NCI-H2107 (cell line): ENCODE data around the gene LITAF.

Experiments used
- DNase-seq: peaks from one replicate; lab custom pipeline; 2025; lab: John Stamatoyannopoulos, UW

Gene LITAF

DNA sequence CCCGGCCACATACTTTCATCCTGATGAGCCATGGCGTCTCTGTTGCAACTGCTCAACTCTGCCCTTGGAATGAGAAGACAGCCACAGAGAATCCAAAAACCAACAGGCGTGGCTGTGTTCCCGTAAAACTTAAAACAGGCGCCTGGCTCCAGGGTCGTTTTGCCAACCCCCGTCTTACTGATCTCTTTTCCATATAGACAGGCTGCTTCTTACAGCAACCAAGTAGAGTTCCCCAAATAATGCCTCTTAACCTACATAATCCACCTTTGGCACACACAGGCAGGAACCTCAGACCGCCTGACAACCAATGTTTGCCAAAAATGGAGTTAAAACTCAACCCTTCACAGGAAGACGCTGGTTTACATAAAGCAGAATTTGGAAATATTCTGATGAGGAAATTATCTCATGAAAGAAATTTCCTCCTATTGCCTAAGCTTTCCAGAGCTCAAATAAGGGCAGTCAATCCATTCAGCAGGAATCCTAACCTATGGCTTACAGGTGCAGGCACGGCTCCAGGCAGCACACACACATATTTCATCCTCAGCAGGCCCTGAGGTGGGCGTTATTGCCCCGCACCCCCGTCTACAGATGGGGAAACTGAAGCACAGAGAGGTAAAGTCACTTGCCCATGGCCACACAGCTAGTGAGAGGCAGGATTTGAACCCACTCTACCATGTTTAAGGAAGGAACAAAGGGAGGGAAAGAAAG lies 35.8 kb downstream of the LITAF start:
- DNase-seq: no peak

DNA sequence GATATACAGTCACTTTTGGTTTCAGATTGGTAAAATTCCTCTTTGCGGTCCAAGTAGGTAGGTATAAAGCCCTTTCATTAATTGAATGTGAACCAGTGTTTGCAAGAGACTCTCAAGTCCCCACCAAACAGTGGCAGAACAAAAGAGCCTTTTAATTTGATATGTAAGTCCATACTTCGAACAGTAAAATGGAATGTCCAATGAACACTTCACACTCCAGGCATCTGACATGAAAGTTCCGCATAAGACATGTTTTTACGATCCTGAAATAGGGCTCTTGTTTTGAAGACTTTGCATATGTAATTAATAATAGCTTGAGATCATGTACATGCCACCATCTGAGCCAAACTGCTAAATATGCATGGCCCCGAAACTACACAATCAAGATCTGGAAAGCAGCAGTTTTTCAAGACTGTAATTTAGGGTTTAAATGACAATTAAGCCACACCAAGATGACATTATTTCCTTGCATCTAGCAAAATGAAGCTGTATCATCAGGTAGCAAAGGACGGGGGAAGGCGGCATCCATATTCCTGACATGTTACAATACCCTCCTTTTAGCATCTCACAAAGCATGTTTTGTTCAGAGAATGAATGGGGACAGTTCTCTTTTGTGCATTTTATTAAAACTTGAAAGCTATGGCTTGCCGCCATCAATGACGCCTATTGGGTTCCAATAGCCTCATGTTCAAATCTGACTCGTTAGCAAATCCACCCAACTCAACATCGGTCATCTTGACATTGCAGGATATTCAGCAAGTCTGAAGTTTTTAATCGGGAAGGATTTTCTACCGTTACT lies 39.4 kb downstream of the LITAF start:
- DNase-seq: no peak

DNA sequence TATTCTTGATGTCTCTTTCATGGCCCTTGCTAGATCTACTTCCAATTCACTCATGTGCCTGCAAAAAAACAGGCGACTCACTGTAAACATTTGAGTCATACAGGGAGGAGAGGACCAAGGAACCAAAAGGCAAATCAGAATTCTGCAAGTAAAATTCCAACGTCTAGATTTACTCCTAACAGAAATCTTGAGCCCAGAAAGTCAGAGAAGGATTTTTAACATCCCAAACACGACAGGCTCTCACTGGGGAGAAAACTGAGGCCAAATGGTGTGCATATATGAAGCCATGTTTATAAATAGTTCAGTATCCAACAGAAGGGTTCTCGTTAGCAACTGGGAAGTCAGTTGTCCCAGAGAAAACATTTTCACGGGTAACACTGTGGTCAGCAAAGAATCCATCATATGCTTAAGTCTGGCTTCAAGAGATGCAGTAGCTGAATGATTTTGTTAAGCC lies 40.1 kb downstream of the LITAF start:
- DNase-seq: no peak

DNA sequence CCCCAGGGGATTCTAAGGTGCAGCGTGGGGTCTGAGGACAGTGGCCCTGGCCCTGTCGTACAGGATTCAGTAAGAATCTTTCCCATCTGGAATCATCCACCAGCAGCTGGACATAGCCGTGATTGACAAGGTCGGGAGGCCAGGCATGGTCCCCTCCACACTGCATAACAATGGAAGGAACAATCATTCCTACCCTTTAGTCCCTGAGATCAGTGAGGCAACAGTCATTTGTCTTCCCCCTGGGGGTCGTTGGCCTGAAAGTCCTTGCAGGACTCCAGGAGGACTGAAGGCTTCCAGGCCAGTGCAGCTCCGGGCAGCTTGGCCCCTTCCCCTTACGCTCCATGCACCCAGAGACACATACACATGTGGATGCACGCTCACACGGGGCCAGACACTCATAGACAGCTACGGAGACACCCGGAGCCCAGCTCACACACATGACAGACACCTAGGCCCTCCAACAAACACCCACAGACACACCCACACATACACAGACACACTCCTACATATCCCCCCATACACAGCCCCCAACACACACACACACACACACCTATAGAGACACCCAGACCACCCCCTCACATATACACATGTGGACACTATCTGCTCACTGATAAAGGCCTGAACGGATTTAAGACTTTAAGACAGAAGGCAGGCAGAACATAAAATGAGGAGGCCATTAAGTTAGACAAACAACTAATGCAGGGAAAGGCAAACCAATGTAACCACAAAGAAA lies 42.9 kb downstream of the LITAF start:
- DNase-seq: no peak

DNA sequence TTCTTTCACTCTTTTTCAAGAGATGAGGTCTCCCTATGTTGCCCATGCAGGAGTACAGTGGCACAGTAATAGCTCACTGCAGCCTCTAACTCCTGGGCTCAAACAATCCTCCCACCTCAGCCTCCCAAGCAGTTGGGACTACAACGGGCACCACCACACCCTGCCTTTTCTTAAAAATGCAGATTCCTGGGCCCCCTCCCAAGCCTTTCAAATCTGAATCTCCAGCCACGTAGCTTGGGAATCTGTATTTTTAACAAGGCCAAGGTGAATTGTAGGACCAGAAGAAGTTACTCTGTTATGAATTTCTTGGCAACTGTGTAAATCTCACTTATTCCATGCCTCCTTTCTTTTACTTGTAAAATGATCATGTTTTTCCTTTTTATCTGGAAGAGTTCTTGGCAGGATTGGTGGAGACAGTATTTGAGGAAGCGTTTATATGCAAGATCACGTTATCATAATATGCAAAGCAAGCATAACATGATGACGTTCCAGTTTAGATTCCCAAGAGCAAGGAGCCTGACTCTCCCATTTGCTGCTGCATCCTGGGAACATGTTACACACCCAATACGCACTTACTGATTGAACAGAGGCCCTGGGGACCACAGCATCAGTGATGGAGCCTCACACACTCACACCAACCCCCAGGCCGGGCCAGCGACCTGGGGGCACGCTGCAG lies 44.5 kb downstream of the LITAF start:
- DNase-seq: no peak

DNA sequence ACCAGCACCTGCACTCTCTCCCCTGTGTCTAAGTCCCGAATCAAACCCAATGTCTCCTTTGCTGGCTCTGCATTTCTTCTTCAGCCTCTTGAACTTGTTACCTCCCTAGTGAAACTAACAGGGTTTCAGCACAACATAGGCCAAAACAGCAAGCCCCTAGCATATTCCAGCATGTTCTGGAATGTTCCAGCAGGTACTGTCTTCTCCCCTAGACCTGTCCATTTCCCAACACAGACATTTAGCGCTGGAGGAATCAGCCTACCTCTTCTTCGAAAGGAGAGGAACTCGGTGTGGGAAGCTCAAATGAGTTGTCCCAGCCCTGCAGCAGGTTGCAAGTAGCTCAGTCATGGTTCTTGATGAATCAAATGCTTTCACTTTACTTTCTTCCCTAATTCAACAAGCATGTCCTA lies 47.1 kb downstream of the LITAF start:
- no peak for DNase-seq

DNA sequence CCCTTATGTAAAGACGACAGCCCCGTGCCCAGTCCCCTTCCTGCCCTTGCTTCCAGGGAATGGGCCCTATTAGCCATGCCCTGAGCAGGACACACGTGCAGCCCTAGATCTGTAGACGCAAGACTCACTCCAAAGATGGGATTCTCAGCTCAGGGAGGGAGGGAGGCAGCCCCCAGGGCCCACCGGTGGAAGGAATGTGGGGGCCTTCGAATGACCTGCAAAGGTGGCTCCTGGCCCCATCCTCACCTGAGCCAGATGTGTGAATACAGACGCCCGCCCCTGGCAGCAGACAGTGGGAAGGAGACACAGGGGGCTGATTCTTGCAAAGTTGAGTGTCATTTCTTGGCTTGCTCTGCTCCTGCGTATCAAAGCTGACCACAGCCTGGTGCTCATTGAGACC lies 47.8 kb downstream of the LITAF start:
- DNase-seq: no peak

DNA sequence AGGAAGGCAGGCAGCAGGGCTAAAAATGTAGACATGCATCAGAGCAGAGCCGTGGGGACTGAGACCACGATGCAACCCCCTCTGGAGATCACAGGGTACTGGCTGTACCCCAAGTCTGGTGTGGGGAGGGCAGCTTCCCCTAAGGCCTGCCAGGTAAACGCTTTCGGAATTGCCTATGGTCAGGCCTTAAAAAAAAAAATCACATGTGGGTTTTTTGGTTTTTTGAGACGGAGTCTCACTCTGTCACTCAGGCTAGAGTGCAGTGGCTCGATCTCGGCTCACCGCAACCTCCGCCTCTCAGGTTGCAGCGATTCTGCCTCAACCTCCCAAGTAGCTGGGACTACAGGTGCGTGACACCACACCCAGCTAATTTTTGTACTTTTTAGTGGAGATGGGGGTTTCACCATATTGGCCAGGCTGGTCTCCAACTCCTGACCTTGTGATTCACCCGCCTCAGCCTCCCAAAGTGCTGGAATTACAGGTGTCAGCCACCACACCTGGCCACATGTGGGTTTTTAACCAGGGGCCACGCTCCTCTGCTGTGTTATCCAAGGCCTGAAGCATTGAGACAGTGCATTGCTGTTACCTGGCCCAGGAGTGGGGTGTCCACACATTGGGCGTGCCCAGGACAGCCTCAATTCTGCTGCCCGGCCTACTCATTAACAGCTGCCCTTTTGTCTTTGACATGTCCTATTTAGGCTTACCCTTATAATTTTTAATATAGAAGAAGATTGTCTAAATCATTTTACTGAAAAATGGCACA lies 50.4 kb downstream of the LITAF start:
- DNase-seq: no peak

DNA sequence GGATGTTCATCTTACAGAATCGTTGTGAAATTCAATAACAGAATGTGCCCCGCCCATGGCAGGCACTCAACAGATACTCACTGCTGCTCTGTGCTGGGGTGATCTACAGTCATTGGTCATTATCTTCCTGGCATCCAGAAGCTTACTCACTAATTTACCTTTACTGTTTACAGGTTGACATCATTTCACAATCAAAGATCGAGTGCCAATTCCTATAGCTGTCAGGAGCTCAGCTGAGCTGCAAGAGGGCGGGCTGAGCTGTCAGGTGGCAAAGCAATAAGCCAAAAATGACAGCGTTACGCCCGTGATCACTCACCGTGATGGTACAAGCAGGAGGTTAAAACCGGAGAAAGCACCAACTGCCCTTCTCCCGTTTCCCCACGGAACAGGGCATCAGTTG lies 51.2 kb downstream of the LITAF start:
- DNase-seq: peak; percentile 23

DNA sequence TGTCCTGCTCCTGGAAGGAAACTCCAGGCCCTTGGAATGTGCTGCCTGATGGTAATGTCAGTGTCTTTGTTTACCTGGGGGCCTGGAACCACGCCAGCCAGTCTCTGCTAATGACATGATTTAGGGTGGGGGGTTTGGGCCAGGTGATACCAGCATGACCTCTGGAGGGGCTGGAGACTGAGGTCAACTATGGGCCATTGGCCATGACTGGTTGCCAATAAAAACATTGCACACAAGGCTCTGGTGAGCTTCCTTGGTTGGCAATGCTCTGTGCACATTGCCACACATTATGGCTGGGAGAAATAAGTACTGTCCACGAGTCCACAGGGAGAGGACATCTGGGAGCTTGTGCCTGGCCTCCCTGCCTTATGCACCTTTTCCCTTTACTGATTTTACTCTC lies 52.5 kb downstream of the LITAF start:
- no peak for DNase-seq

DNA sequence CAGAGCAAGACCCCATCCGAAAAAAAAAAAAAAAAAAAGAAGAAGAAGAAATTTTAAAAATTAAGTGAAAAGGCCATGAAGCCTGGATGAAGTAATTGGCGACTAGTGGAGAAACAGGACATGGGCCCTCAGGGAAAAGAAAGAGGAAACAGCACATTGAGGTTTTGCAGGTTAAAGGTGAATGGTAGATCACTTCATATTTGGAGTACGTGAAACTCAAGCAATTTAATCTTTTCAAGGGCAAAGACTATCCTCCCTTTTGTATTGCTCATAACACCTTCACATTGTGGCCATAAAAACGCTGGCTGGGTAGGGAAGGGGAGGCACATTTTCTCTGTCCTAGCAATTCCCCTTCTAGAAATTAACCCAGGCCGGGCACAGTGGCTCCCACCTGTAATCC lies 53.1 kb downstream of the LITAF start:
- DNase-seq: no peak

DNA sequence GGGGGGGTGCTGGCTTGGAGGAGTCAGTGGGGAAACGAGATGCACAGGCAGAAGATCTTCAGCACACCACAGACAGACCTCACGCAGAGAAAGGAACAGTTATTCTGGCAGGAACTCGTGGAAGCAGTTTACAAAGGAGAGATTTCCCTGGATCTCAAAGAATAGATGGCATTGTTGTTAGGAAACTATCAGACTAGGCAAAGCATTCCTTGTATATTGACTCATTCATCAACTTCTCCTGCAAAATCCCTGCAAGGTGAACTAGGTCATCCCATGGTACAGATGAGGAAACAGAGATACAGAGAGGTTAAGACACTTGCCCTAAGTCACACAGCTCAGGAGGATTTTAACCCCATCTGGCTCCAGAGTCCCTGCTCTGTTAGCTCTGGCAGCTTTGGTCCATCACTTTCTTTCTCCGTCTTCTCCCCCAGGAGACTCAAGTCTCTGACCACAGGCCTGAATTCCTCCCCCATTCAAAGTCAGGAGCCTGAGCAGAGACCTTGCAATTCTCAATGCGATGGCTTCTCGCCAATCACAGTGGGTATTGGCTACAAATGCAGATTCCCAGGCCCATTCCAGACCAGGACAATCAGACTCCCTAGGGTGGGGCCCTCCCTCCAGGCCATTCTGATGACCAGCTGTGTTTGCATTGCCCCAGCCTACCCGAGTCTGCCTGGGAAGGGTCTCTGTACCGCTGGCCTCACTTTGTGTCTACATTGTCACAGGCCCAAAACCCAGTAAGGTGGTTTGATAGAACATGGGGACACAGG lies 56.4 kb downstream of the LITAF start:
- no peak for DNase-seq

DNA sequence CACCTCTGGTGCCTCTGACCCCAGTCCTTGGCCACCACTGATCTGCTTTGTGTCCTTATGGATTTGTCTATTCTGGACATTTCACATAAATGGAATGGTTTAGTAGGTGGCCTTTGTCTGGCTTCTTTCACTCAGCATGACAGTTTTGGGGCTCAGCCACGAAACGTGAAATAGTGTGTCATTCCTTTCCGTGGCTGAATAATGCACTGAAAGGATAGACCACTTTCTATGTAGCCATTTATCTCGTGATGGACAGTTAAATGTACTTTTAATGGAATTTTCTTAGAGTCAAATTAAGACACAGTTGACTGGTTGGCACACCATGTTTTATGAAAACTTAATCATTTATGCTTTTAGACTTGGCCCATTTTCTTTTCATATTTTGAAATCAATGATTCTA lies 57.4 kb downstream of the LITAF start:
- no peak for DNase-seq

DNA sequence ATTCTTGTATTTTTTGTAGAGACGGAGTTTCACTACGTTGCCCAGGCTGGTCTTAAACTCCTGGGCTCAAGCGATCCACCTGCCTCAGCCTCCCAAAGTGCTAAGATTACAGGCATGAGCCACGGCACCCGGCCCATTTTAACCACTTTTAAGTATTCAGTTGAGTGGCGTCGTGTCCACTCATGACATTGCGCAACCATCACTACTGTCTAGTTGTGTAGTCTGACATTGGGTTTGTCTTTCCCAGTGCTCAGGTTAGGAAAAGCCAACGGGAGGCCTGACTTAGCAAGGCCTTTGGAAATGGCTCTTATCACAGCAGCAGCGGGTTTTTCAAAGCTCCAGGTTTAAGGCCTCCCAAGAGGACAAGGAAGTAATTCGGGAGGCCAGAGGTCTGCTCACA lies 58.7 kb downstream of the LITAF start:
- no peak for DNase-seq

DNA sequence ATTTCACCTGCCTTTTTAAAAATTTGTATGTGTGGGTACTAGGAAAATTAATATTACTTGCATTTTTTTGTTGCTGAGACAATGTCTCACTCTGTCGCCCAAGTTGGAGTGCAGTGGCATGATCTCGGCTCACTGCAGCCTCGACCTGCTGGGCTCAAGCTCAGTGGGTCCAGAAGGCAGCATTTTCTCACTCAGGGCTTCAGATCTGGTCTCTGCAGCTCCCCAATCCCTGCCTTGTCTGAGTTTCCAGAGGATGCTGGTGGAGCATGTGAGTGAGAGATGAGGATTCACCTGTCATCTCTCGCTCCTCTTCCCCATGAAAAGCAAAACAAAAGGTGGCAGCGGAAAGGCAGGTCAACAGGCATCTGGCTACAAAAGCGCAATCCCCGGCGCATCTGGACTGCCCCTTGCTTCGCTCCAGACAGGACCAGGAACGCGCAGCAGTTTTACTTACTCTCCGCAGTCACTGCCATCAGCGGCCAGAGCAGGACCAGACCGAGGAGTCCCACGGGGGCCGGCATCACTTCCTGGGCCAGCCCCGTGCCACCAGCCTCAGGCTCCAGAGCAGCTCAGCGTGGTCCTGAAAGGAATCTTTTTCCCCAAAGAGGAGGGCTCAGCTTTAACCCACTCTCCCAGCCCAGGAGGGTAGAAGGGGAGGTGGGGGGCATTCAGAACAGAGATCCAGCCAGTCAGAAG lies 59.9 kb downstream of the LITAF start:
- DNase-seq: no peak

DNA sequence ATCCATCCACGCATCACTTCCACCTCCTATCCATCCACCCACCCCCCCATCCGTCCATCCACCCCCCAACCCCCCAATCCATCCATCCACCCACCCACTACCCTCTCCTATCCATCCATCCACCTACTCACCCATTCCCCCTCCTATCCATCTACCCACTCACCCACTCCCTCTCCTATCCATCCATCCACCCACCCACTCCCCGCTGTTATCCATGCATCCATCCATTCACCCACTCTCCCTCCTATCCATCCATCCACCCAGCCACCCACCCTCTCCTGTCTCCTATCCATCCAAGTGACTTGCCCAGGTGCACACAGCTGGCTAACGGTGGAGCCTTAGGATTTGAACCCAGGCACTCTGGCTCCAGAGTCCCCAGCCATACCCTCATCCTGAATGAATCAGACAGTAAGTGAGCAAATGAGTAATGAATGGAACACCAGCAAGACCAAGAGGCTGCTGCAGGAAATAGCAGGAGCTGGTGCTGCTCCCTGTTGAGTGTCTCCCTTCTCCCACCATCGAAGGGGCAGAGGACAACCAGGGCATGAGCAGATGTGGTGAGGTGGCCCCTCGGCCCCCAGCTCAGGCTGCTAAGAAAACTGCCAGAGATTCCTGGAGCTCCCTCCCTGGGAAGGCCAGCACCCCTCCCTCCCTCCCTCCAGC lies 62.5 kb downstream of the LITAF start:
- DNase-seq: no peak

DNA sequence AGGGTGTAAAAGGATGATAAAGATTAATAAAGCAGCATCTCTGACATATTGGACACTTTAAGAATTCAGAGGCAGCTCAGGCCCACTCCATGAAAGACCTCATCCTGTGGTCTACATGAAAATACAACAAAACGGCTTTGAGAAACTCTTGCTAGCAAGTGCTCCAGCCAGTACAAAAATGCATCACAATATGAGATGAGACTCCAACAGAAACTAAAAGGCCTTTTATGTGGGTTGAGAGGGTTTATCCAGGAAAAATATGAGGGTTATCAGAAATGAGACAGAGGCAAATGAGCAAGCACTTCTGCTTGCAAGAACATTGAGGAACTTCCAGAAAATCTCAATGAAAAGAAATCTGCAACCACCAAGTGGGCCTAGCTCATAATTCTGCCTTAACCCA lies 65.7 kb downstream of the LITAF start:
- no peak for DNase-seq

DNA sequence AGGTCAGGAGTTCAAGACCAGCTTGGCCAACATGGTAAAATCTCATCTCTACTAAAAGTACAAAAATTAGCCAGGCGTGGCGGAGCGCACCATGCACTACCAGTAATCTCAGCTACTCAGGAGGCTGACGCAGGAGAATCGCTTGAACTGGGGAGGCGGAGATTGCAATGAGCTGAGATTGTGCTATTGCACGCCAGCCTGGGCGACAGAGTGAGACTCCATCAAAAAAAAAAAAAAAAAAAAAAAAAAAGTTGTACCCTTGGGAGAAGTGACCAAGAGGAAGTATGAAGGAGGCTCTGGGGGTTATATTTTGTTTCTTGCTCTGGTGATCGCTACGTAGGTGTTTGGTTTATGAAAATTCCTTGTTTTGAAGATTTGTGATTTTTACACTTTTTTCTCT lies 66.3 kb downstream of the LITAF start:
- DNase-seq: no peak

DNA sequence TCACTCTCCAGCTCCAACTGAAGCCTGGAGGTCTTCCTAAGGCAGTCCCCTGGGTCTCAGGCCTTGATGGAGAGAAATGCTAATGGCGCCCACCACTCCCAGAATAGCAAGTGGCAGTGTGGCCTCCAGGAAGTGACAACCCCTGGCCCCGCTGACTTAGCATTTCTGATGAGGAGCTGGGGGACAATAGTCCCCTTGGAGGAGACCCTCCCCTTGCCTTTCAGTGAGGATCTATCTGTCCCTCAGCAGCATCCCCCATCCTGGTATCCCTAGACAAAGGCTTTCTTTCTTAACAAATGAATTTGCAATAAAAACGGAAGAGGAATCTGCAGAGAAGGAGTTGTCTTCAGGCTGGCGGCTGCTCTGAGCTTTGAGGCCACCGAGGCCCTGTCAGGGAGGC lies 68.8 kb downstream of the LITAF start:
- no peak for DNase-seq
